Heart left ventricle (tissue), 13 donors: ENCODE measurements around the gene RND3.

Experiments
- CTCF ChIP-seq, 12 donors: fragments of 200-600 bp; sonication (generic) in 4 of 12; IDR thresholded peaks; one replicate each; pipeline versions ENCODE4 v1.5.0 to v1.8.0; 2018 to 2022; ENCODE audit warnings: antibody characterized with exemption in 12 of 12, mild to moderate bottlenecking in 5 of 12
- POLR2A ChIP-seq, 2 donors: fragments of 450-650 bp; IDR thresholded peaks; one replicate each; pipeline ENCODE4 v1.6.1; 2017; ENCODE audit warnings: antibody characterized with exemption in 2 of 2, mild to moderate bottlenecking in 2 of 2, moderate library complexity in 2 of 2
- donor health status: ischemic (EF 13 %, LVEDD 7.1; RV severe dilation, severe dysfunction).
- donor health status: DM: no; HTN: yes; CAD: no.
- donor health status: DM: no; HTN: no; CAD: no.
- donor health status: ischemic (EF 25% LVEDD 6.9; RV normal size, moderate dysfunction).
- donor health status: ischemic (EF 25% LVEDD 5.7; RV mildly dilated, moderate dysfunction).
- donor health status: ischemic (EF 35%, LVEDD 5.7; RV mildly dilated, moderate dysfunction).
- donor health status: nonischemic (EF 11% LVEDD 7.7; RV severe dilation, severe dysfunction).
- donor health status: DM: yes; HTN: yes; CAD: no.
- donor health status: PGD.
- donor health status: ischemic (EF 29% LVEDD 5.4; RV normal size, mild dysfunction).
- donor health status: nonischemic (EF 23%, LVEDD 6.1; RV moderate dilation, normal function).

GRCh38 chr2:150464986-150465385 lies 22.5 kb downstream of the RND3 start:
- TF ChIP-seq CTCF (IDR thresholded peaks at IDR 0.05) (no peak), POLR2A (IDR thresholded peaks at IDR 0.05) (no peak)
